ENCODE data around the gene ETS1. TPM values are rescaled to one million over a fixed set of nuclear protein-coding genes. Genes with fewer than 3 reads are reported as not detected.

ETS1 gene
- total RNA-seq, 1 donor from 2014 or later, result 55.9 TPM

GRCh38 chr11:128422576-128423370 lies 164.6 kb downstream of the ETS1 start:
- H3K27ac Mint-ChIP-seq (ENCODE audit: unreplicated experiment), result peak overlapping the region; percentile 81
- no peak overlapping the region for H3K4me3 Mint-ChIP-seq

GRCh38 chr11:128421577-128422330 lies 165.6 kb downstream of the ETS1 start:
- Mint-ChIP-seq H3K36me3 (ENCODE audit: low read depth) (no peaks in the 10 kb centered on the region), H3K27ac (ENCODE audit: unreplicated experiment) (no peak overlapping the region), H3K4me1 (peaks cover 36% of the 10 kb centered on the region), H3K27me3 (ENCODE audit: low read depth) (no peaks in the 10 kb centered on the region), H3K9me3 (no peaks in the 10 kb centered on the region), H3K4me3 (no peak overlapping the region)
- no peak for DNase-seq (ENCODE audit: low read depth, low spot score)
- no peak for TF ChIP-seq CTCF (conservative IDR thresholded peaks at IDR 0.05)

More at GRCh38 chr11:128422576-128423370, 164.6 kb downstream of the ETS1 start:
- H3K9me3 Mint-ChIP-seq, result no peaks in the 10 kb centered on the region
- peaks cover 36% of the 10 kb centered on the region for H3K4me1 Mint-ChIP-seq
- no peaks in the 10 kb centered on the region for H3K36me3 Mint-ChIP-seq (ENCODE audit: low read depth)
- no peak for TF ChIP-seq CTCF (conservative IDR thresholded peaks at IDR 0.05)
- DNase-seq (ENCODE audit: low read depth, low spot score), result no peak
- H3K27me3 Mint-ChIP-seq (ENCODE audit: low read depth), result no peaks in the 10 kb centered on the region

- Mint-ChIP-seq H3K4me1 (peaks cover 33% of the 10 kb centered on the region), H3K36me3 (ENCODE audit: low read depth) (no peaks in the 10 kb centered on the region)
Observed at GRCh38 chr11:128420951-128421350, 166.4 kb downstream of the ETS1 start.

GRCh38 chr11:128420265-128420664 lies 167.1 kb downstream of the ETS1 start:
- Mint-ChIP-seq H3K4me1 (peaks cover 32% of the 10 kb centered on the region), H3K27me3 (ENCODE audit: low read depth) (no peaks in the 10 kb centered on the region), H3K36me3 (ENCODE audit: low read depth) (no peaks in the 10 kb centered on the region), H3K9me3 (no peaks in the 10 kb centered on the region), H3K27ac (ENCODE audit: unreplicated experiment) (no peak overlapping the region), H3K4me3 (no peak overlapping the region)
- TF ChIP-seq CTCF (conservative IDR thresholded peaks at IDR 0.05), result no peak
- DNase-seq (ENCODE audit: low read depth, low spot score), result no peak

More at GRCh38 chr11:128420951-128421350, 166.4 kb downstream of the ETS1 start:
- Mint-ChIP-seq H3K27me3 (ENCODE audit: low read depth) (no peaks in the 10 kb centered on the region), H3K27ac (ENCODE audit: unreplicated experiment) (no peak overlapping the region), H3K9me3 (no peaks in the 10 kb centered on the region), H3K4me3 (no peak overlapping the region)
- no peak for DNase-seq (ENCODE audit: low read depth, low spot score)
- no peak for TF ChIP-seq CTCF (conservative IDR thresholded peaks at IDR 0.05)

- no peak for DNase-seq (ENCODE audit: low read depth, low spot score)
- Mint-ChIP-seq H3K36me3 (ENCODE audit: low read depth) (no peaks in the 10 kb centered on the region), H3K27ac (ENCODE audit: unreplicated experiment) (no peak overlapping the region), H3K9me3 (no peaks in the 10 kb centered on the region), H3K4me3 (no peak overlapping the region), H3K27me3 (ENCODE audit: low read depth) (no peaks in the 10 kb centered on the region), H3K4me1 (peaks cover 24% of the 10 kb centered on the region)
- TF ChIP-seq CTCF (conservative IDR thresholded peaks at IDR 0.05), result no peak
Observed at GRCh38 chr11:128419012-128419767, 168.2 kb downstream of the ETS1 start.
